ENCODE measurements around the gene SERPINA10. TPM values are rescaled to one million over a fixed set of nuclear protein-coding genes. Genes with fewer than 3 reads are reported as not detected.
A peak's percentile ranks its signal among the peaks of the same experiment; 100 is the strongest.

The SERPINA10 gene
- total and polyA plus RNA-seq, 2 of the 13 experiments (the other 11 are each of a cell fraction or from before 2014, with no cell fraction given) = 20.1 to 20.2 TPM

GRCh38 chr14:94292872-94293577 is at the start of gene SERPINA10 (continued):
- TF ChIP-seq THRA (CRISPR knock-in tag; IDR thresholded peaks at IDR 0.05; ENCODE audit: borderline replicate concordance) (peak; percentile 76), ZSCAN12 (CRISPR knock-in tag; IDR thresholded peaks at IDR 0.05) (0 out of 2 replicates have a peak, but pooled peaks have one; percentile 19), ZNF275 (CRISPR knock-in tag; IDR thresholded peaks at IDR 0.05; ENCODE audit: borderline replicate concordance) (0 out of 2 replicates have a peak, but pooled peaks have one; percentile 49), TGIF2 (CRISPR knock-in tag; IDR thresholded peaks at IDR 0.05) (peak; percentile 21), ZNF577 (CRISPR knock-in tag; IDR thresholded peaks at IDR 0.05; ENCODE audit: borderline replicate concordance, low read depth) (no peak), ZNF775 (CRISPR knock-in tag; IDR thresholded peaks at IDR 0.05; ENCODE audit: borderline replicate concordance) (no peak), ZSCAN20 (CRISPR knock-in tag; IDR thresholded peaks at IDR 0.05; ENCODE audit: borderline replicate concordance) (peak; percentile 35; the same call in 1 of the 2 replicates), KAT7 (CRISPR knock-in tag; IDR thresholded peaks at IDR 0.05; ENCODE audit: borderline replicate concordance) (peak; percentile 45; the same call in 1 of the 2 replicates), SNRNP70 (IDR thresholded peaks at IDR 0.05; ENCODE audit: low read depth, low read length) (no peak), ZBTB33 (CRISPR knock-in tag; IDR thresholded peaks at IDR 0.05) (no peak), FLYWCH1 (CRISPR knock-in tag; IDR thresholded peaks at IDR 0.05) (no peak), TBX3 (IDR thresholded peaks at IDR 0.05; ENCODE audit: borderline replicate concordance) (no peak), ASH2L (IDR thresholded peaks at IDR 0.05; ENCODE audit: insufficient read length, low read depth, low read length) (peak; percentile 89), MIER3 (CRISPR knock-in tag; IDR thresholded peaks at IDR 0.05; ENCODE audit: borderline replicate concordance) (peak; percentile 84; the same call in 1 of the 2 replicates), ZNF510 (CRISPR knock-in tag; IDR thresholded peaks at IDR 0.05; ENCODE audit: low read depth) (peak; percentile 70; the same call in 1 of the 2 replicates), NFATC3 (CRISPR knock-in tag; IDR thresholded peaks at IDR 0.05) (no peak), GTF3A (CRISPR knock-in tag; conservative IDR thresholded peaks at IDR 0.05) (0 out of 2 replicates have a peak, but pooled peaks have one; percentile 42), ERF (CRISPR knock-in tag; IDR thresholded peaks at IDR 0.05) (peak; percentile 70; the same call in 1 of the 2 replicates), MIXL1 (CRISPR knock-in tag; IDR thresholded peaks at IDR 0.05) (peak; percentile 75), ZSCAN29 (CRISPR knock-in tag; conservative IDR thresholded peaks at IDR 0.05) (peak; percentile 83), ZNF33B (CRISPR knock-in tag; IDR thresholded peaks at IDR 0.05) (no peak), FUBP1 (CRISPR knock-in tag; IDR thresholded peaks at IDR 0.05; ENCODE audit: borderline replicate concordance) (no peak), FOXA1 (IDR thresholded peaks at IDR 0.05) (no peak), FOXA1 (CRISPR knock-in tag; IDR thresholded peaks at IDR 0.05) (peak; percentile 79)

Measured in HepG2 (cell line).